Hepatocyte (in vitro differentiated cells): ENCODE results near the gene DPF3.

Experiments used
- EZH2 ChIP-seq: fragments of 200-600 bp; sonication (generic); IDR thresholded peaks from 2 replicates; pipeline ENCODE4 v1.6.1; 2016; ENCODE audit warnings: antibody characterized with exemption, mild to moderate bottlenecking, borderline replicate concordance
- EZH2phosphoT487 ChIP-seq: fragments of 200-600 bp; sonication (generic); IDR thresholded peaks from one replicate; pipeline ENCODE4 v1.6.1; 2018; ENCODE audit warnings: antibody characterized with exemption, mild to moderate bottlenecking, low read depth, moderate library complexity; ENCODE audit not compliant: unreplicated experiment, severe bottlenecking
- TF ChIP-seq, protein P1 (sequence below): fragments of 200-600 bp; sonication (generic); IDR thresholded peaks from 2 replicates; pipeline ENCODE4 v1.5.1; 2016; ENCODE audit warnings: antibody characterized with exemption, mild to moderate bottlenecking; ENCODE audit not compliant: poor library complexity

DNA sequence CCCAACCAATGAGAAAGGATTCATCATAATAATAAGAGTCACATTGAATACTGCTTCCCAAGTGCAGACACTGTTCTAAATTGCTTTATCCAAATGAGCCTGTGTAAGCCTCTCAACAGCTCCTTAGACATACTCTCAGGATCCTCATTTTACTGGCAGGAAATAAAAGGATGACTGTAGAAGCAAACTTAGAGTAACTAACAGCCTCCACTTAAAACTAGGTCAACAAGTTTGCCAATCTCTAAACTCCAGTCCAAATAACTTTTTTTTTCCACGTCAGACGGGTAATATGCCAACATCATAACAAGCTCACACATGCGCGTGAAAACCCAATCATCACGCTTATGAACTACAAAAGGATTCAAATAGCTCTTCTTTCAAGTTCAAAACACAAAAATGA, 15.3 kb upstream of the DPF3 start:
- TF ChIP-seq, protein P1, sequence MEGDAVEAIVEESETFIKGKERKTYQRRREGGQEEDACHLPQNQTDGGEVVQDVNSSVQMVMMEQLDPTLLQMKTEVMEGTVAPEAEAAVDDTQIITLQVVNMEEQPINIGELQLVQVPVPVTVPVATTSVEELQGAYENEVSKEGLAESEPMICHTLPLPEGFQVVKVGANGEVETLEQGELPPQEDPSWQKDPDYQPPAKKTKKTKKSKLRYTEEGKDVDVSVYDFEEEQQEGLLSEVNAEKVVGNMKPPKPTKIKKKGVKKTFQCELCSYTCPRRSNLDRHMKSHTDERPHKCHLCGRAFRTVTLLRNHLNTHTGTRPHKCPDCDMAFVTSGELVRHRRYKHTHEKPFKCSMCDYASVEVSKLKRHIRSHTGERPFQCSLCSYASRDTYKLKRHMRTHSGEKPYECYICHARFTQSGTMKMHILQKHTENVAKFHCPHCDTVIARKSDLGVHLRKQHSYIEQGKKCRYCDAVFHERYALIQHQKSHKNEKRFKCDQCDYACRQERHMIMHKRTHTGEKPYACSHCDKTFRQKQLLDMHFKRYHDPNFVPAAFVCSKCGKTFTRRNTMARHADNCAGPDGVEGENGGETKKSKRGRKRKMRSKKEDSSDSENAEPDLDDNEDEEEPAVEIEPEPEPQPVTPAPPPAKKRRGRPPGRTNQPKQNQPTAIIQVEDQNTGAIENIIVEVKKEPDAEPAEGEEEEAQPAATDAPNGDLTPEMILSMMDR, result no peak
- TF ChIP-seq EZH2, result no peak
- no peak for TF ChIP-seq EZH2phosphoT487
